Measurements from ENCODE around the gene SELENOK.

The SELENOK gene

DNA sequence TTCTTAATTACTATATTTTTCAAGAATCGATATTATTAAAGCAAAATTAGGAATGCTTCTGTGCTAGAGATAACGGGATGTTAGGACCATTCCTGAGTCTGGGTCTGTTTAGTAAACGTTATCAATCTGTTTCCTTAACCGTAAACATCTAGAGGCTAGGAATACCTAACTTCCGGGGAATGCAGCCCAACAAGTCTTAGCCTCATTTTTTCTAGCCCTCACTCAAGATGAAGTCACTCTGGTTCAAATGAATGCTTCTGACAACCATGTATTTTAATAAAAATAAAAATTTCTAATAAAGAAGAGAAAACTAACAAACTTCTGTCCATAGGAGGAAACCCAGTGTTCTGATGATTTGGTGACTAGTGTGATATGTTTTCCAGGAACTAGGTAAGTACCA lies 11.1 kb upstream of the SELENOK start:
- Mint-ChIP-seq H3K9me3 (peaks cover 19% of the 10 kb centered on the region), H3K4me1 (no peaks in the 10 kb centered on the region), H3K36me3 (ENCODE audit: low read depth) (no peaks in the 10 kb centered on the region), H3K4me3 (no peak overlapping the region), H3K27me3 (ENCODE audit: low read depth, poor library complexity) (peaks cover 33% of the 10 kb centered on the region), H3K27ac (no peak overlapping the region)
- TF ChIP-seq, protein P1, sequence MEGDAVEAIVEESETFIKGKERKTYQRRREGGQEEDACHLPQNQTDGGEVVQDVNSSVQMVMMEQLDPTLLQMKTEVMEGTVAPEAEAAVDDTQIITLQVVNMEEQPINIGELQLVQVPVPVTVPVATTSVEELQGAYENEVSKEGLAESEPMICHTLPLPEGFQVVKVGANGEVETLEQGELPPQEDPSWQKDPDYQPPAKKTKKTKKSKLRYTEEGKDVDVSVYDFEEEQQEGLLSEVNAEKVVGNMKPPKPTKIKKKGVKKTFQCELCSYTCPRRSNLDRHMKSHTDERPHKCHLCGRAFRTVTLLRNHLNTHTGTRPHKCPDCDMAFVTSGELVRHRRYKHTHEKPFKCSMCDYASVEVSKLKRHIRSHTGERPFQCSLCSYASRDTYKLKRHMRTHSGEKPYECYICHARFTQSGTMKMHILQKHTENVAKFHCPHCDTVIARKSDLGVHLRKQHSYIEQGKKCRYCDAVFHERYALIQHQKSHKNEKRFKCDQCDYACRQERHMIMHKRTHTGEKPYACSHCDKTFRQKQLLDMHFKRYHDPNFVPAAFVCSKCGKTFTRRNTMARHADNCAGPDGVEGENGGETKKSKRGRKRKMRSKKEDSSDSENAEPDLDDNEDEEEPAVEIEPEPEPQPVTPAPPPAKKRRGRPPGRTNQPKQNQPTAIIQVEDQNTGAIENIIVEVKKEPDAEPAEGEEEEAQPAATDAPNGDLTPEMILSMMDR (IDR thresholded peaks at IDR 0.05): no peak
- DNase-seq: no peak

DNA sequence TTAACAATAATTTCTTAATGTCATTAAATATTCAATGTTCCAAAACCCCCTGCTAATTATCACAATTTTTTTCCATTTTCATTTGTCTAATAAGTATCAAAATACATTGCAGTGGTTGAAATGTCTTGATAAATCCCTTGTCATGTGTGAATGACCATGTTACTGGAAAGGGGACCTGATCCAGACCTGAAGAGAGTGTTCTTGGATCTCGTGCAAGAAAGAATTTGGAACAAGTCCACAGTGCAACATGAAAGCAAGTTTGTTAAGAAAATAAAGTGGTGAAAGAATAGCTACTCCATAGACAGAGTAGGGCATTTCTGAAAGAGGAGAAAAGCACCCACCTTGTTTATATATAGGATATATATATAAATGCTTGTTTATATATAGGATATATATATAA lies 10.4 kb upstream of the SELENOK start:
- Mint-ChIP-seq H3K4me3 (no peak overlapping the region), H3K36me3 (ENCODE audit: low read depth) (no peaks in the 10 kb centered on the region)

DNA sequence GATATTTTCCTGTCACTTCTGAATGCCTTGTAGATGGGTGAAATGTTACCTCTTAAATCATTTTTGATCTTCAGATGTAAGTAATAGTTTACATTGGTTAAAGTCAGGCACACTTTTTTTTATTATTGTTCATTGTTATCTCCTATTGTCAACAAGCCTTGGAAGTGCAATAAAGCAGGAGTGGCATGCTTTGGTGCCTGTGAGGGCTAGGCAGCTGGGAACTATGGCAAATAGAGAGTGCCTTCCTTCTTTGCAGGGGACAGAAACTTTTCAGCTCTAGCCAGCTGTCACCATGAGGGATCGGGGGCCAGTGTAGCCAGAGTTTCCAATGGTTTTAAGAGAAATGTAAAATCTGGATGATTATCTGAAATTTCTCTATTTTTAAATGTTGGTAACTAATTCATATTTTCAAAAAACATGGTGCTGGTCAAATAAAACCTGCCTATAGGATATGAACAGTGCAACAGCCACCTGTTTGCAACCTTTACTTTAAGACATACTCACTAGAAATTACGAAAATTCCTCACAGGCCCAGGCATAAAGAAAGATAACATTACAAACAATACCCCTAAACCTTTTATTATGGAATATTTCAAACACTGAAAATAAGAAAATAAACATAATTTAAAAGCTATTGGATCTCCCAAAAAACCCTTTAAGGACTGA lies 9.1 kb upstream of the SELENOK start:
- Mint-ChIP-seq H3K4me3 (no peak overlapping the region), H3K36me3 (ENCODE audit: low read depth) (no peaks in the 10 kb centered on the region), H3K9me3 (peaks cover 7% of the 10 kb centered on the region), H3K27me3 (ENCODE audit: low read depth, poor library complexity) (peaks cover 35% of the 10 kb centered on the region), H3K27ac (no peak overlapping the region), H3K4me1 (no peaks in the 10 kb centered on the region)
- TF ChIP-seq, protein P1 (IDR thresholded peaks at IDR 0.05): no peak
- DNase-seq: no peak

More for the DNA sequence above, 10.4 kb upstream of the SELENOK start:
- TF ChIP-seq, protein P1 (IDR thresholded peaks at IDR 0.05): no peak
- no peak for DNase-seq
- H3K4me1 Mint-ChIP-seq: no peaks in the 10 kb centered on the region
- peaks cover 18% of the 10 kb centered on the region for H3K9me3 Mint-ChIP-seq
- H3K27me3 Mint-ChIP-seq (ENCODE audit: low read depth, poor library complexity): peaks cover 33% of the 10 kb centered on the region
- H3K27ac Mint-ChIP-seq: no peak overlapping the region

DNA sequence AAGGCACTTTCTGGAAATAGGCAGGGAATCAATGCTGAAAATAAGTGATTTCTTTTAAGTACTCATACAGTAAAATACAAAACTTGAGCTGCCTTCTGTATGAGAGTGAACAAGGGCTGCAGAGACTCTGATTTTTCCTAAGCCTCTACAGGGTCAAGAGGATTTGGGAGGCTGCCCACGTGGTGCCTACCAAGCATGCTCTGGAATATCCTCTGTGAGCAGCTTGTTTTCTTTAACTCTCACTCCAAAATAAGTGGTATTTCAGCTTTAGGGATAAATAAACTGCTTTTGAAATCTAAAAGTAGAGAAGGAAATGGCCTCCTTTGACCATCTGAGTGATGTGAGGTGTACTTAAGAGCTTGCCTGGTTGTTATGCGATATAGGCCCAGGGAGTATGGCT lies 8.1 kb upstream of the SELENOK start:
- Mint-ChIP-seq H3K36me3 (ENCODE audit: low read depth) (no peaks in the 10 kb centered on the region), H3K27ac (no peak overlapping the region), H3K9me3 (peaks cover under 1% of the 10 kb centered on the region), H3K4me1 (no peaks in the 10 kb centered on the region), H3K4me3 (no peak overlapping the region), H3K27me3 (ENCODE audit: low read depth, poor library complexity) (peaks cover 39% of the 10 kb centered on the region)
- DNase-seq: no peak
- TF ChIP-seq, protein P1 (IDR thresholded peaks at IDR 0.05): no peak

DNA sequence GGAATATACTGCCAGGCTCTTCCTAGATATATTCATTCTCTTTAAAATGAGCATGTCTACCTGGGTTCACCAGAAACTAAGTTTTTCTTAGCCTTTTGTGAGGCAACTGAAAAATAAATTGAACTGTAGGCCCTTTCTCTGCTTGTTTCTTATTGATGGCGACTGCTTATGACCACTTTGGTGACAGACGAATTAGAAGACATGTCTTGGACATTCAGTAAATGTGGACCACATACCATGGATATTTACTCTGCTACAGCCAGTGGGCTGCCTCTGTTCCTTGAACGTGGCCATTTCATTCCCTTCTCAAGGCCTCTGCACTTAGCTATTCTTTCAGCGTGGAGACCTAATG lies 603 bp upstream of the SELENOK start:
- H3K36me3 Mint-ChIP-seq (ENCODE audit: low read depth): peaks cover 15% of the 10 kb centered on the region
- TF ChIP-seq, protein P1 (IDR thresholded peaks at IDR 0.05): no peak
- peaks cover 42% of the 10 kb centered on the region for H3K27me3 Mint-ChIP-seq (ENCODE audit: low read depth, poor library complexity)
- H3K4me3 Mint-ChIP-seq: peak overlapping the region; percentile 96
- H3K27ac Mint-ChIP-seq: peak overlapping the region; percentile 99
- no peaks in the 10 kb centered on the region for H3K9me3 Mint-ChIP-seq
- DNase-seq: no peak
- H3K4me1 Mint-ChIP-seq: peaks cover 41% of the 10 kb centered on the region

All from nephron progenitor cell (in vitro differentiated cells).